Measurements from ENCODE around the gene CNTFR. TPM values are rescaled to one million over a fixed set of nuclear protein-coding genes. Genes with fewer than 3 reads are reported as not detected.

Gene CNTFR
- total RNA-seq, 4 donors from 2014 or later: 0.29 to 4.6 (median 0.40) TPM; not detected in 1

DNA sequence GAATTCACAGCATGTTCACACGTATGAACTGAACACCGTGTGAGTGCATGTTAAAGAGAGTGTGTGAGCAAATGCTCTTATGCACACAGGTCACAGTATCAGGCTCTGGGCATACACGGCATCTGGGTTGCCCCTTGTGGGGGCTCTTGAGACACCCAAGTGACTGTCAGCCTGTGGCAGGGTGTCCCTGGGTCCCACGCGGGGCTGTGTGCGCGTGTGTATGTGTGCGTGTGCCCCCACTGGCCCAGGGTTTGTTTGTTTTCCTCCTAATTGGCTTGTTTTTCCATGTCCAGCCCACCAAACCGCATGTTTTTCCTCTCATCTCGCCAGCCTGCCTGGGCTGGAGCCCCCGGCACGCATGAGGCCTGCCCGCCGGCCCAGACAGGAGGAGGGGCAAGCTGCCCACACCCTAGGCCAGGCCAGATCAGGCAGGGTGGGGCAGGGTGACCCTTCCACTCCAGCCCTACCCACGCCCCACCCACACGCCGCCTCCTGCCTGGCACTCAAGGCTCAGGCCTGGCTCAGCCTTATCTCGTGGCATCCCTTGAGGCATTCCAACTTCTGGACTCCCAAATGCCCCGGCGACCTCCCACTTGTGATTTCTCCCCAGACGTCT lies 28.8 kb downstream of the CNTFR start:
- TF ChIP-seq POLR2A (IDR thresholded peaks at IDR 0.05): no peak
- TF ChIP-seq CTCF (IDR thresholded peaks at IDR 0.05): no peak
- H3K4me3 ChIP-seq: no peak overlapping the region
- no peak overlapping the region for H3K27ac ChIP-seq
- intact Hi-C loops (cut with DNase I): no loop called here
- no peaks in the 10 kb centered on the region for H3K9me3 ChIP-seq
- DNase-seq: no peak
- no peaks in the 10 kb centered on the region for H3K36me3 ChIP-seq
- WGBS, 2 donors: 71 to 79% methylated on average over 10 to 16 of the region's 21 CpGs
- H3K27me3 ChIP-seq: peaks cover 0 to 73% (median 3%) of the 10 kb centered on the region in 4 donors
- H3K4me1 ChIP-seq: peaks cover 0 to 19% (median 0%) of the 10 kb centered on the region in 3 donors

DNA sequence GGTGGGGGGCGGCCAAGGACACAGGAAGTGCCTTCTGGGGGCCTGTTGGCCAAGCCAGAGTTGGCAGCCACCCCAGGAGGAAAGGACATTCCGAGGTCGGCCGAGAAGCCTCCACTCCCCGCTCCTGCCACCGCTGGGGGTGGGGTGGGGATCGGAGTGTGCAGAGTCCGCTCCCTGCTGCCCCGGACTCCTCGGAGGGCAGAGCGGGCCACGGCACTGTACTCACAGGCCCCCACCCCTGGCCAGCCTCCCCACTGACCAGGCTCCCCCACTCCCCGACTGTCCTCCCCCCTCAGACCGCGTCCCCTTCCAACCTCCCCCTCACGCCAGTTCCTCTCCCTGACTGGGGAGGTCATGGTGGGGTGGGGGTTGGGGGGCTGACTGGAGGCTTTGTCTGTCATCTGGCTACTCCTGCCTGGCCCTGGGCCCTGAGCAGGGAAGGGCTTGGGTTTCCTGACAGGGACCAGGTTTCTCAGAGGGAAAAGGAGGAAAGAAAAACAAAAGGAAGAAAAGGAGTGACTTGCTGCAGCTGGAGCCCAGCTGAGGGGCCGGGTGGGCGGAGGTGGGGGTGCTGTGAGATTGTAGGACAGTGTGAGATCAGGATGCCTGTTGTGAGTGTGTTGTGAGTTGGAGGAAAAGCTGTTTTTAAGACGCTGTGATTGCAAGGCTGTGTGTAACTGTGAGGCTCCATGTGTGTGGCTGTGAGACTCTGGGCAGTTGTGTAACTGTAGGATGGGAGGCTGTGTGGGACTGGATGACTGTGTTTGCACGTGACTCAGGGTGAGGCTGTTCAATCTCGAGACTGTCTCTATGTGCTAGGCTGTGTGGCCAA lies 29.7 kb downstream of the CNTFR start:
- H3K4me3 ChIP-seq: peak overlapping the region in 1 of 4 donors; percentile 25
- TF ChIP-seq CTCF (IDR thresholded peaks at IDR 0.05) (no peak), POLR2A (IDR thresholded peaks at IDR 0.05) (no peak)
- H3K27me3 ChIP-seq: peaks cover 0 to 76% (median 3%) of the 10 kb centered on the region in 4 donors
- H3K36me3 ChIP-seq: no peaks in the 10 kb centered on the region
- H3K4me1 ChIP-seq: peaks cover 0 to 22% (median 0%) of the 10 kb centered on the region in 3 donors
- H3K9me3 ChIP-seq: no peaks in the 10 kb centered on the region
- DNase-seq: no peak
- intact Hi-C loops (cut with DNase I): no loop called here
- 19 to 20% methylated on average over 3 to 5 of the region's 21 CpGs for WGBS, 2 donors
- H3K27ac ChIP-seq: peak overlapping the region in 1 of 4 donors; percentile 21

DNA sequence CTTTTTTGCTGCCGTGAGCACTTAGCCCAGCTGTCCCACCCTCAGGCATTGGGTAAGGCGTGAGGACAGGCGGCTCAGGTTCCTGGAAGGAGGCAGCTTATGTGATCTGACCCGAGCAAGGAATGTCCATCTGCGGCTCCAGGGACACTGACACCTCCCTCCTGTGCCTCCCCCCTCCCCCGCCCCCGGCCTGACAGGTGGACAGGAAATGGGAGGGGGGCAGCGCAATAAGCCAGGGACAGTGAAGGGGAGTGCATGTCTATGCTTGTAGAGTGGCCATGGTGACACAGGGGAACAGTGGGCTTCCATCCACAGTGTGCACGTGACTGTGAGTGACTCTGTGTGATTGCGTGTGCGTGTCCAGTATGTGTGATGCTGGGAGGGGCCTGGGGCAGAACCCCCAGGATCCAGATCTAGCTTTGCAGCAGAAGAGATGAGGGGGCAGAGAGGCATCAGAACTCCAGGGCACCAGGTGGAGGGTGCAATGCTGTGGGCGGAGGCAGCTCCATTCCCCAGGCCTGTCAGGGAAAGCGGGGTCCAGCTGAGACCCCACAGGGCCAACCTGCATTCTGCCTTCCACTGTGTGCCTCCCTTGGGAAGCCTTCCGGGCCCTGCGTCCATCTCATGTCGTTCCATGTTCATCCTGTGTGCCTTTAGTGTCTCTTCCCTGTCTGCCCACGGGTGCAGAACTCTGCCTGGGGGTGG lies 30.5 kb downstream of the CNTFR start:
- Histone ChIP-seq H3K27ac (no peak overlapping the region), H3K9me3 (no peaks in the 10 kb centered on the region), H3K4me3 (peak overlapping the region in 1 of 4 donors; percentile 25), H3K4me1 (peaks cover 0 to 25% (median 0%) of the 10 kb centered on the region in 3 donors), H3K36me3 (no peaks in the 10 kb centered on the region), H3K27me3 (peaks cover 0 to 74% (median 3%) of the 10 kb centered on the region in 4 donors)
- DNase-seq: no peak
- TF ChIP-seq POLR2A (IDR thresholded peaks at IDR 0.05) (no peak), CTCF (IDR thresholded peaks at IDR 0.05) (no peak)
- intact Hi-C loops (cut with DNase I): no loop called here
- WGBS, 2 donors: 38 to 55% methylated on average over 4 to 9 of the region's 17 CpGs

GRCh38 chr9:34558364-34558763 lies 31.2 kb downstream of the CNTFR start:
- TF ChIP-seq CTCF (IDR thresholded peaks at IDR 0.05) (no peak), POLR2A (IDR thresholded peaks at IDR 0.05) (no peak)
- intact Hi-C loops (cut with DNase I): no loop called here
- peaks cover 0 to 69% (median 3%) of the 10 kb centered on the region in 4 donors for H3K27me3 ChIP-seq
- no peak overlapping the region for H3K4me3 ChIP-seq
- WGBS, 2 donors: 81 to 89% methylated on average over 7 to 9 of the region's 9 CpGs
- DNase-seq: no peak
- H3K9me3 ChIP-seq: no peaks in the 10 kb centered on the region
- H3K4me1 ChIP-seq: peaks cover 0 to 25% (median 0%) of the 10 kb centered on the region in 3 donors
- no peaks in the 10 kb centered on the region for H3K36me3 ChIP-seq
- no peak overlapping the region for H3K27ac ChIP-seq
